Suppressor macrophage treated with lipopolysaccharide for 1 hour (primary cell): ENCODE results near the gene IGDCC3.

Experiments used
- DNase-seq, 3 donors: peaks; one replicate each; pipeline ENCODE4 v3.0.0-alpha.2; 2020 to 2022

IGDCC3 gene

DNA sequence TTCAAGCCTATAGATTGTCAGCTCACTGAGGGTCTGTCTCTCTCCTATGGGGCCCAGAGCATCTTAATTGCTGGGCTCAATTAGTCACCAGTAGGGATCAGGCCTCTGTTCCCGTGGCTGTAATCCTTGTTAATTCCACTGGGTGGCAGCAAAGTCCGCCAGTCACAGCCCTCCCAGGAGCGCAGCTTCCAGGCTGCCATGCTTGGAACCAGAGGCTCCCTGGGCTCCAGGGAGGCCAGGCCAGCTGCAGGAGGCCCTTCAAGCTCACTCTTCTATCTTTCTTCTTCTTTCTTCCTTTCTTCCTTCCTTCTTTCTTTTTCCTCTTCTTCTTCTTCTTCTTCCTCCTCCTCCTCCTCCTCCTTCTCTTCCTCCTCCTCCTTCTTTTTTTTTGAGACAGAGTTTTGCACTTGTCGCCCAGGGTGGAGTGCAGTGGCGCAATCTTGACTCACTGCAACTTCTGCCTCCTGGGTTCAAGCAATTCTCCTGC lies 58.9 kb downstream of the IGDCC3 start:
- DNase-seq, result peak; percentile 84 to 90 (median 84)

DNA sequence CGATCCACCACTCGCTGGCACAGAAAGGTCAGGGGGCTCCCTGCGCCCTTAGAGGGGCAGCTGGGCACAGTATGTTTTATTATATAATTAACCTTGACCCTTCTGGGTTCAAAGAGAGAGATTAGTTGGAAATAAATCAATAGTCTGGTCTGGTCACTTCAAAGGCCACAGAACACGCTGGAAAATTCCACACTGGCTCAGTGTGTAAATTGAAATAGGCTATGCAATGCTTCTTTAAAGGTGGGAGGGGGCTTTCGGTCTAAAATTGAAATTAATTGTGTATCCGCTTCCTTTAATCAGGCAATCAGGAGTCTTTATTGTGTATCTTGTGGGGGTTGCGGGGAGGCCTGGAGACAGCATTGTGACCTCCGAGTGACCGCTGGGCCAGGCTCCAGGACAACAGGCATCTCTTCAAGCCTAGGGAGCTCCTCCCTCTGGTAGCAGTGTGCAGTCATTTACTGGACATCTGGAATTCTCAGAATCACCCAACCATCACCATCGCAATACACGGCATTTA lies 65.3 kb downstream of the IGDCC3 start:
- DNase-seq, result no peak

DNA sequence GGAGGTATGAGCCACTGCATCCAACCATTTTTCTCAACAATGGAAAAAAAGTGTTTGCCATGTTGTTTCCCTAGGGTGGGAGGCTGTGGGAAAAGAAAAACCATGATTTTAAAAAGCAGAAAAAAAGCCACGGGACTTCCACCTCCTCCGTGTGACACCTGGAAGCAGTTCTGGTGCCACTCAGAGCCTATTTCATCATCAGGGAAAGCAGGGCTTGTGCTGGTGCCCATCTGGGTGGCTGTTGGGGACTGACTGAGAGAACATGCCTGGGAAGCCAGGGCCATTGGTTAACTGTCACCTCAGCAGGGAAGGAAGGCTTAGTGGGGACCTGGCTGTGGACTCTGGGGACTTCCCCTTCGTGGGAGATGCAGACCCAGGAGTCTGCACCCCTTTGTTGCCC lies 66.0 kb downstream of the IGDCC3 start:
- no peak for DNase-seq

DNA sequence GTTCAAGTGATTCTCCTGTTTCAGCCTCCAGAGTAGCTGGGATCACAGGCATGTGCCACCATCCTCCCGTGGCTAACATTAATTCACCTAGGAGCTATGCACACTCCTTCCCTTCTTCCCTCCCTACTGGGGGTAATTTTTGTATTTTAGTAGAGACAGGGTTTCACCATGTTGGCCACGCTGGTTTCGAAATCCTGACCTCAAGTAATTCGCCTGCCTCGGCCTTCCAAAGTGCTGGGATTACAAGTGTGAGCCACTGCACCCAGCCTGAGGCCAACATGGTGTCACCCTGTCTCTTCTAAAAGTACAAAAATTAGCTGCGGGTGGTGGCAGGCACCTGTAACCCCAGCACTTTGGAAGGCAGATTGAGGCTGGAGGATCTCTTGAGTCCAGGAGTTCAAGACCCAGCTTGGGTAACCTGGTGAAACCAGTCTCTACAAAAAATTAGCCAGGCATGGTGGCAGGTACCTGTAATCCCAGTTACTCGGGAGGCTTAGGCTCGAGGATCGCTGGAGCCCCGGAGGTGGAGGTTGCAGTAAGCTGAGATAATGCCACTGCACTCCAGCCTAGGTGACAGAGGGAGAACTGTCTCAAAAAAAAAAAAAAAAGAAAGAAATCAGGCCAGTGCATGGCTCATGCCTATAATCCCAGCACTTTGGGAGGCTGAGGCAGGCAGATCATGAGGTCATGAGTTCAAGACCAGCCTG lies 67.2 kb downstream of the IGDCC3 start:
- DNase-seq, result no peak

- no peak for DNase-seq
Observed at GRCh38 chr15:65309882-65310418, 67.9 kb downstream of the IGDCC3 start.

DNA sequence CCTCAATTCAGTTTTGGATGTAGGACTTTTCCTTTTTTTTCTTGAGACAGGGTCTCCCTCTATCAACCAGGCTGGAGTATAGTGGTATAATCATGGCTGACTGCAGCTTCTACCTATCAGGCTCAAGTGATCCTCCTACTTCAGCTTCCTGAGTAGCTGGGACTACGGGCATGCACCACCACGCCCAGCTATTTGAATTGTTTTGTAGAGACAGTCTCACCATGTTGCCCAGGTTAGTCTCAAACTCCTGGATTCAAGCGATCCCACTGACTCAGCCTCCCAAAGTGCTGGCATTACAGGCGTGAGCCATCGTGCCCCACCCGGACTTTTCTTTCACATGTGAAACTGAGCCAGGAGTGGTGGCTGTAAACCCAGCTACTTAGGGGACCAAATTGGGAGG lies 69.8 kb downstream of the IGDCC3 start:
- no peak for DNase-seq

DNA sequence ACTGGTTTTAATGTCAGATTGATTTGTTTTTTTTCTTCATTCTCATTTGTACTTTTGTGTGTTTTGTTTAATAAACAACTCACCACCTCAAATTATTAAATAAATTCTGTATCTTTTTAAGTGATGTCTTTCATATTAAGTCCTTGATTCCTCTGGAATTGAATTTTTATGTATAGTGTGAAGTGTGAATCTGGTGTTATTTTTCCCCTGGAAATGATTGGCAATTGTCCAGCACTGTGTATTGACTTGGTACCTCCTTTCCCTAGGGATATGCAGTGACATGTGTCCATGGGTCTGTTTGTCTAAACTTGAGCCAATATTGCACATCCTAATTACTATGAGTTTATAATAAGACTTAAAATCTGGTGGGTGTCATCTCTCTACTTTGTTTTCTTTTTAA lies 71.3 kb downstream of the IGDCC3 start:
- no peak for DNase-seq

DNA sequence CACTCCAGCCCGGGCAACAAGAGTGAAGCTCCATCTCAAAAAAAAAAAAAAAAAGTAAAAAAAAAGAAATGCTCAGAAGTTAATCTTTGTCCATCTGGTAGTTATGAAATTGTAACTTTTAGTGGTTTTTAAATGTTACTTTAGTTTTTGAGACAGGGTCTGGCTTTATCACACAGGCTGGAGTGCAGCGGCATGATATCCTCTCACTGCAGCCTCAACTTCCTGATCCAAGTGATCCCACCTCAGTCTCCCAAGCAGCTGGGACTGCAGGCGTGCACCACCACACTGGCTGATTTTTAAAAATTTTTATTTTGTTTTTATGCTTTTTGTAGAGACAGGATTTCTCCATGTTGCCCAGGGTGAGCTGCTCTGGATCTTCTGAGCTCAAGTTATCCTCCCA lies 72.0 kb downstream of the IGDCC3 start:
- no peak for DNase-seq

- no peak for DNase-seq
Observed at GRCh38 chr15:65305150-65305758, 72.5 kb downstream of the IGDCC3 start.

DNA sequence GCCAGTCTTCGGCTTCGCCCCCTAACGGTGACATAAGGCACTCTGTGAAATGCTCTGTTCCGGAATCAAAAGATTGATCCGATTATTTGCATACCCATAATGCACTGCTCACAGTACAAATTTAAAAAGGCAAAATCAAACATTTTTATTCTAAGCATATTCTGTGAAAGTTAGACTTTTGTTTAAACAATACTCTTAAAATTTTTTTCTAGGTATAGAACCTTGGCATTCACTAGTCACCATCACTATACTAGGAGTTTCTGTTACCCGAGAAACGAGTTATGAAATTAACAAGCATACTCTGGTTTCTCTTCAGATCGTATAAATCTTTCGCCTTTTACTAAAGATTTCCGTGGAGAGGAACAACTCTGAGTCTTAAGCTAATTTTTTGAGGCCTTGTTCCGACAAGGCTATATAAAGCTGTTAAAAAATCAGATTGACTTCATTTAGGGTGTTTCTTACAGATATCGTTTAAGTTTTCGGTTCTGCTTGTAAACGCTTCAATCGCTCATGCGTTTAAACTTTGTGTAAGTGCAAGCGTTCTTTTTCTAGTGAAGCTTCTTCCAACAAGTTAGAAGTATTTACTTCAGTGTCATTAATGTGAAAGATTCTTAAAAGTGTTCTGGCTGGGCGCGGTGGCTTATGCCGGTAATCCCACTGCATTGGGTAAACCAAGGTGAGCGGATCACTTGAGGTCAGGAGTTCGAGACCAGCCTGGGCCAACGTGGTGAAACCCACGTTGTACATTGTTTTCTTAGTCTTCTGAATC lies 73.2 kb downstream of the IGDCC3 start, which contains the start of gene RNU5B-1:
Gene RNU5B-1, plus strand, starts transcription at position 297 of the 769 bp plus-strand sequence.
- DNase-seq, result peak; percentile 89 to 99 (median 96)

- DNase-seq, result peak in 2 of 3 donors; percentile 32 to 33
Observed at GRCh38 chr15:65303687-65304380, 74.0 kb downstream of the IGDCC3 start.

DNA sequence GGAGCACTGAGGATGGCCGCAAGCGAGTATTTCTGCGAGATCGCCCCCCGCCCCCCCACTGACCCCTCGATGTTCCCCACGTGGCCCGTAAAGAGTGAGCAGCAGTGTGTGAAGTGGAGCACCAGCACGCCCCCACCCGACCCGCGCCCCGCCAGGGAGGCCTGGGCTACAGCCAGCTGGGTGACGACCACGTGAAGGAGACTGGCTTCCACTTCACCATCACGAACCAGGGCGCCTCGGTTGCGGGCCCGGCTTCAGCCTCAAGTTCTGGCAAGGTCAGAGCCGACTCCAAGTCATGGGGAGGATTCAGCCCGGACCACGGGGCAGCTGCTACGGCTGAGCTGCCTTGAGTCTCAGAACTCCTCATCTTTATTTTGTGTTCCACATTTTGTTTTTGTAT lies 75.7 kb downstream of the IGDCC3 start:
- no peak for DNase-seq

GRCh38 chr15:65300924-65301441 lies 76.8 kb downstream of the IGDCC3 start:
- no peak for DNase-seq

- DNase-seq, result no peak
Observed at GRCh38 chr15:65298731-65299130, 79.1 kb downstream of the IGDCC3 start.

GRCh38 chr15:65292938-65293518 lies 84.8 kb downstream of the IGDCC3 start:
- DNase-seq, result no peak

GRCh38 chr15:65290228-65290627 lies 87.6 kb downstream of the IGDCC3 start:
- DNase-seq, result no peak

GRCh38 chr15:65289261-65289854 lies 88.4 kb downstream of the IGDCC3 start:
- DNase-seq, result peak in 1 of 3 donors; percentile 12

DNA sequence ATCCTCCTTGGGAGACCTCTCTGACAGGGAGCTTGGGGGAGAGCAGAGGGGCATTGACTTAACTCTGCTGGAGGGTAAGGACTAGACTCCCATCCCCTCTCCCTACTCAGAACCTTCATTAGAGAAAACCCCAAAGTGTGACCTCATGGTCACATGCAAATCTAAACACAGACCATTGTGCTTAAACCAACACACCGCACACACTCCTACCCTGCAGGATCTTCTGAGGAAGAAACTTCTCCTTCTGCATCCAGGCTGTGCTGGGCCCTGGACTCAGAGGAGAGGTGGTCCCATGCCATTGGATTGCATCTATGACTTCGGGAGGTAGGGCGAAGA lies 90.3 kb downstream of the IGDCC3 start:
- DNase-seq, result peak; percentile 81 to 82 (median 81)

DNA sequence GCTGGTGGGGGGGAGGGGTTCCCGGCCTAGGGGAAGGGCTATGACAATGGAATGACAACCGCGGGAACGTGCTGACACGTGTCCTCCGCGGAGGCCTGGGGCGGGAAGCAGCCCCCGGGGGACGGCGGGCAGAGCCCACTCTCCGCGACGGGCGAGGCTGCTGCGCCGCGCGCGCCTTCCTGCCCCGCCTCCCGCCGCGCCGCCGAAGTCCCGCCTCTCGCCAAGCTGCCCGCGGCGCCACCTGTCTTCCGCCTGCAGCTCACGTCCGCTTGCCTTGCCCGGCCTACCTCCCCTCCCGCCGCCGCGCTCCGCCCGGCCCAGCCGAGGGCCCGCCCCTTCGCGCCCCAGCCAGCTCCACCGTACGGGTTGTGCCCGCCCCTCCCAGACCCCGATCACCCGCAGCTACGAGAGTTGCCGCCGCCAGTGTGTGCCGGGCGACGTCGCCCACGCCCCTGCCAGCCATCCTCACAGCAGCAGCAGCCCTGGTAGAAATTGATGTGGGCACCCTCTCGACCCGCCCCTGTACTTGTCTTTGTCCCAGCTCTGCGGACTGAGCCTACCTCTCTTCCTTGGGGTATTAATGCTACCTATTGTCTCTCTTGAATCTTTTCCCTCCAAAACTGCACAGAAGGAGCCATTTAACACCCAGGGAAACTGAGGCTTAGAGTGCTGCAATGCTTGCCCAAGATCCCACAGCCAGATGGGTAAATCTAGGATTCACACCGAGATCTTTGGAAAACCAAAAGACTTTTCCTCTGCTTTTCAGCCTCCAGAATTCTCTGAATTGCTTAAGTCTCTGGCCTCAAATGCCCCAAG lies 90.9 kb downstream of the IGDCC3 start, which contains the start of gene PARP16:
Gene PARP16, minus strand, starts transcription at position 180 of the 816 bp plus-strand sequence. CDS start 457 bp downstream, outside the sequence.
- DNase-seq, result peak; percentile 58 to 89 (median 75)

- DNase-seq, result peak in 1 of 3 donors; percentile 45
Observed at GRCh38 chr15:65286069-65286703, 91.6 kb downstream of the IGDCC3 start.
